IMR-90 (cell line): ENCODE results near the gene ADGRG6. TPM values are rescaled to one million over a fixed set of nuclear protein-coding genes. Genes with fewer than 3 reads are reported as not detected.
A peak's percentile ranks its signal among the peaks of the same experiment; 100 is the strongest.

Experiments used
- ATAC-seq: fragments of 200-7000 bp; cut with Tn5 transposase; 2 replicates; pipeline ENCODE4 v1.9.1; 2020; ENCODE audit warnings: low read depth, mild to moderate bottlenecking, moderate library complexity
- BruUV-seq: library from RNA; stranded (reverse); fragments of 400-500 nt; replicated peaks from 2 replicates; lab custom pipeline; 2021; lab: Mats Ljungman, UMichigan
- CTCF ChIA-PET: fragments of 300-600 bp; formaldehyde crosslinking; extraction: SDS; loops from one replicate; lab custom pipeline; 2021; ENCODE audit warnings: antibody characterized with exemption; lab: Yijun Ruan, JAX
- POLR2A ChIA-PET: fragments of 300-600 bp; sonication (Branson Sonifier 250); formaldehyde crosslinking; loops from one replicate; lab custom pipeline; 2022; ENCODE audit warnings: antibody characterized with exemption; ENCODE audit not compliant: unreplicated experiment; lab: Charles Lee
- DNase-seq: peaks from one replicate; pipeline ENCODE4 v3.0.0; 2013
- H2AFZ ChIP-seq: replicated peaks from 2 replicates; pipeline ENCODE3; 2013; ENCODE audit warnings: low read length, mild to moderate bottlenecking; ENCODE audit not compliant: poor library complexity
- H2AK5ac ChIP-seq: 2 replicates; pipeline ENCODE4 v1.6.1; 2013; ENCODE audit warnings: low read depth, low read length, inconsistent platforms
- H2AK9ac ChIP-seq: replicated peaks from 2 replicates; pipeline ENCODE3; 2013; ENCODE audit warnings: mild to moderate bottlenecking, low read depth, low read length, moderate library complexity; ENCODE audit not compliant: poor library complexity
- H2BK120ac ChIP-seq: 2 replicates; pipeline ENCODE4 v1.6.1; 2013; ENCODE audit warnings: low read depth, low read length, inconsistent platforms
- H2BK15ac ChIP-seq: 3 replicates; pipeline ENCODE4 v1.6.1; 2013; ENCODE audit warnings: low read depth, low read length, inconsistent platforms
- H2BK20ac ChIP-seq: 2 replicates; pipeline ENCODE4 v1.6.1; 2013; ENCODE audit warnings: low read depth, mild to moderate bottlenecking, inconsistent platforms, low read length, moderate library complexity
- H2BK5ac ChIP-seq: 2 replicates; pipeline ENCODE4 v1.6.1; 2013; ENCODE audit warnings: mild to moderate bottlenecking, low read depth, low read length, inconsistent platforms; ENCODE audit not compliant: poor library complexity, severe bottlenecking
- H3K14ac ChIP-seq: replicated peaks from 2 replicates; pipeline ENCODE4 v1.6.1; 2013; ENCODE audit warnings: low read depth, low read length, inconsistent platforms
- H3K18ac ChIP-seq: 2 replicates; pipeline ENCODE4 v1.6.1; 2013; ENCODE audit warnings: low read depth, low read length, control low read depth
- H3K23ac ChIP-seq: 2 replicates; pipeline ENCODE4 v1.6.1; 2013; ENCODE audit warnings: low read depth, low read length, inconsistent platforms
- H3K27ac ChIP-seq: 2 replicates; pipeline ENCODE4 v1.5.1; 2013; ENCODE audit warnings: mild to moderate bottlenecking, control low read depth, low read length; ENCODE audit not compliant: insufficient read depth
- H3K27me3 ChIP-seq: 2 replicates; pipeline ENCODE4 v1.6.1; 2013; ENCODE audit warnings: low read length; ENCODE audit not compliant: control insufficient read depth, insufficient read depth
- H3K36me3 ChIP-seq: 2 replicates; pipeline ENCODE4 v1.6.1; 2013; ENCODE audit warnings: low read length, mixed read lengths; ENCODE audit not compliant: control insufficient read depth, insufficient read depth
- H3K4ac ChIP-seq: 2 replicates; pipeline ENCODE4 v1.6.1; 2013; ENCODE audit warnings: low read depth, low read length, inconsistent platforms
- H3K4me1 ChIP-seq: 2 replicates; pipeline ENCODE4 v1.6.1; 2013; ENCODE audit warnings: low read length, mixed read lengths; ENCODE audit not compliant: control insufficient read depth, insufficient read depth
- H3K4me2 ChIP-seq: 2 replicates; pipeline ENCODE4 v1.6.1; 2013; ENCODE audit warnings: low read depth, mild to moderate bottlenecking, control low read depth, low read length, moderate library complexity
- H3K4me3 ChIP-seq: 2 replicates; pipeline ENCODE4 v1.5.1; 2013; ENCODE audit warnings: low read depth, mild to moderate bottlenecking, control low read depth, low read length, moderate library complexity; ENCODE audit not compliant: insufficient read depth
- H3K56ac ChIP-seq: 2 replicates; pipeline ENCODE4 v1.6.1; 2013; ENCODE audit warnings: low read length, inconsistent platforms; ENCODE audit not compliant: insufficient read depth; ENCODE audit errors: extremely low read depth
- H3K79me1 ChIP-seq, 2 experiments: 2 replicates each; pipeline ENCODE4 v1.6.1; 2013; ENCODE audit warnings: low read length in 2 of 2, inconsistent platforms in 1 of 2, low read depth in 1 of 2
- H3K9ac ChIP-seq: 2 replicates; pipeline ENCODE4 v1.6.1; 2013; ENCODE audit warnings: low read depth, low read length, control low read depth
- H3K9me1 ChIP-seq: 2 replicates; pipeline ENCODE4 v1.6.1; 2013; ENCODE audit warnings: low read length, inconsistent platforms; ENCODE audit not compliant: insufficient read depth
- H3K9me3 ChIP-seq: 2 replicates; pipeline ENCODE4 v1.6.1; 2013; ENCODE audit warnings: low read length; ENCODE audit not compliant: control insufficient read depth, insufficient read depth
- H4K20me1 ChIP-seq: 2 replicates; pipeline ENCODE4 v1.6.1; 2013; ENCODE audit warnings: low read length, inconsistent platforms; ENCODE audit not compliant: insufficient read depth
- H4K5ac ChIP-seq: 2 replicates; pipeline ENCODE4 v1.6.1; 2013; ENCODE audit warnings: mild to moderate bottlenecking, low read depth, low read length, control low read depth
- H4K8ac ChIP-seq, 2 experiments: 2 replicates each; pipeline ENCODE4 v1.6.1; 2013; ENCODE audit warnings: low read depth in 2 of 2, low read length in 2 of 2, control low read depth in 1 of 2, inconsistent platforms in 1 of 2
- H4K91ac ChIP-seq: 2 replicates; pipeline ENCODE4 v1.6.1; 2013; ENCODE audit warnings: low read depth, low read length, inconsistent platforms; ENCODE audit not compliant: insufficient read depth
- CEBPB ChIP-seq: IDR thresholded peaks from 2 replicates; pipeline ENCODE4 v1.6.1; 2012; ENCODE audit warnings: low read depth, low read length, improper control_type of control experiment
- NFE2L2 ChIP-seq: fragments of 150-350 bp; IDR thresholded peaks from 2 replicates; pipeline ENCODE4 v1.6.1; 2016; ENCODE audit warnings: low read depth, mild to moderate bottlenecking, low read length
- WGBS, 2 experiments: methylation state at CpG; one replicate each; pipeline versions ENCODE4 v1.1.5 to v1.1.7; 2013; ENCODE audit warnings: missing lambda C conversion rate in 2 of 2; ENCODE audit not compliant: insufficient read length in 1 of 2; ENCODE audit errors: extremely low coverage in 2 of 2; 5-methylcytosine and 5-hydroxymethylcytosine counted together
- dilution Hi-C: fragments of 300-500 bp; cut with HindIII; formaldehyde crosslinking; loops from one replicate; pipeline ENCODE4 v1.14.3; 2018; ENCODE audit warnings: low sequenced_read_pairs; ENCODE audit not compliant: unreplicated experiment
- in situ Hi-C: fragments of 300-500 bp; cut with MboI; formaldehyde crosslinking; loops from 3 replicates; pipeline ENCODE4 v1.14.3; 2019; ENCODE audit warnings: low sequenced_read_pairs, inconsistent platforms, mixed read lengths
- intact Hi-C: fragments of 100-400 bp; cut with micrococcal nuclease; formaldehyde crosslinking; loops from 2 replicates; pipeline ENCODE4 v1.10.0; 2022
- polyA plus RNA-seq, 3 experiments: library from polyadenylated mRNA; depleted of rRNA; stranded (reverse); fragments of >200 nt; gene quantifications; 2 replicates each; pipeline ENCODE4 v1.2.3, GENCODE V29; 2012; ENCODE audit warnings: low replicate concordance in 1 of 3
- total RNA-seq: library from RNA; depleted of rRNA; stranded (reverse); fragments of >200 nt; gene quantifications from 2 replicates; pipeline ENCODE4 v1.2.3, GENCODE V29; 2012

The ADGRG6 gene
- total and polyA plus RNA-seq, 2 of the 4 experiments (the other 2 are of a cell fraction), result 10.0 to 20.3 TPM

DNA sequence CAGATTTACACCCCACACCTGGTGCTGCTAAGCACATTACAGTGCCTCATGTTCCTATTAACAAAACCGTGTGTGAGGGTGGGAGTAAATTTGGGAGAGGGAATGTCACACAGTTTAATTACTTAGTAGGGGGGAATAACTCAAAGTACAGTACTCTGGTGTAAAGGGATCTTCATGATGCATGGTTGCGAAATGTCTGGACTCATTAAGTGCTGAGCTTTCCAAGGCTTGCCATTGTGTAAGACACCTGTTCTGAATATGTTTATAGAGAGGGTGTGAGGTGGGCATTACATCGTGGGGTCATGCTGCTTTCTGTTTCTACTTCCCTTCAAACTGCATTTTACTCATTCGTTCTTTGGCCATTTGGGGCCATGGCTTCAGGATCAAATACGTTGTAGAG, 181.2 kb downstream of the ADGRG6 start:
- intact Hi-C loops (no loop called here), in situ Hi-C loops (no loop called here), dilution Hi-C loops (no loop called here)
- H3K36me3 ChIP-seq, result no peaks in the 10 kb centered on the region
- no peak overlapping the region for H3K9ac ChIP-seq
- no peak overlapping the region for H4K91ac ChIP-seq
- no peaks in the 10 kb centered on the region for H3K27me3 ChIP-seq
- no peak overlapping the region for H3K4ac ChIP-seq
- H2AK9ac ChIP-seq, result no peak overlapping the region
- H3K14ac ChIP-seq, result no peak overlapping the region
- no peak overlapping the region for H3K4me3 ChIP-seq
- H2BK5ac ChIP-seq, result no peak overlapping the region
- no CpG with 5 or more reads among the region's 5 CpGs for WGBS, 2 experiments
- H3K79me1 ChIP-seq, result no peaks in the 10 kb centered on the region
- peaks cover 5% of the 10 kb centered on the region; the same call in 1 of the 2 replicates for H3K9me1 ChIP-seq
- H3K4me2 ChIP-seq, result no peak overlapping the region
- BruUV-seq, result no TSS peak
- H2AFZ ChIP-seq, result no peak overlapping the region
- H3K9me3 ChIP-seq, result no peaks in the 10 kb centered on the region
- H3K23ac ChIP-seq, result no peak overlapping the region
- H2BK15ac ChIP-seq, result peak overlapping the region; percentile 47; the same call in 1 of the 3 replicates
- ChIA-PET CTCF (interaction anchor here (1.1 kb wide), 1 partner anchor 8 kb away, joined by 4 read pairs; no protein-coding TSS in a partner anchor), POLR2A (no interaction called here)
- no peak overlapping the region for H4K5ac ChIP-seq
- ATAC-seq (no peak), DNase-seq (peak; percentile 21)
- TF ChIP-seq CEBPB (peak; percentile 83), NFE2L2 (no peak)
- H3K56ac ChIP-seq, result no peak overlapping the region
- H2BK120ac ChIP-seq, result no peak overlapping the region
- no peak overlapping the region for H3K27ac ChIP-seq
- H4K8ac ChIP-seq, result no peak overlapping the region
- H3K4me1 ChIP-seq, result peaks cover 7% of the 10 kb centered on the region
- H2BK20ac ChIP-seq, result no peak overlapping the region
- H2AK5ac ChIP-seq, result no peak overlapping the region
- no peaks in the 10 kb centered on the region for H4K20me1 ChIP-seq
- no peak overlapping the region; the same call in 1 of the 2 replicates for H3K18ac ChIP-seq
